ENCODE results near the gene CHST11.

Gene CHST11

GRCh38 chr12:104659058-104659457 lies 202.3 kb downstream of the CHST11 start:
- TF ChIP-seq ZNF48 (tag by site-specific recombination; IDR thresholded peaks at IDR 0.05) = no peak
- 0 out of 2 replicates have a peak, but pooled peaks have one; percentile 27 for TF ChIP-seq ZNF768 (tag by site-specific recombination; IDR thresholded peaks at IDR 0.05)
- TF ChIP-seq ZNF16 (tag by site-specific recombination; IDR thresholded peaks at IDR 0.05; ENCODE audit: low read depth) = no peak
- TF ChIP-seq ZNF529 (tag by site-specific recombination; IDR thresholded peaks at IDR 0.05; ENCODE audit: insufficient replicate concordance) = no peak
- TF ChIP-seq ZNF585B (tag by site-specific recombination; IDR thresholded peaks at IDR 0.05) = no peak
- no peak overlapping the region for H3K4me3 ChIP-seq (ENCODE audit: low read depth, low read length)
- CTCF ChIA-PET = interaction anchor here (0.7 to 1.2 kb wide), 4 partner anchors 9 to 750 kb away, joined by 3 read pairs; no protein-coding TSS in a partner anchor
- H3K27ac ChIP-seq (ENCODE audit: extremely low read depth, low read depth, low read length) = no peak overlapping the region
- H3K4me1 ChIP-seq (ENCODE audit: control insufficient read depth, insufficient read depth, low read length) = peaks cover 2% of the 10 kb centered on the region; the same call in 1 of the 2 replicates
- no peaks in the 10 kb centered on the region for H3K36me3 ChIP-seq (ENCODE audit: control insufficient read depth in 2 of 2, insufficient read depth in 1 of 2, low read length in 2 of 2)
- POLR2A ChIA-PET = no interaction called here
- no peaks in the 10 kb centered on the region for H3K9me3 ChIP-seq (ENCODE audit: control insufficient read depth, insufficient read depth, low read depth, low read length)

- no peaks in the 10 kb centered on the region for H3K9me3 ChIP-seq (ENCODE audit: control insufficient read depth, insufficient read depth, low read depth, low read length)
- no peak overlapping the region for H3K27ac ChIP-seq (ENCODE audit: extremely low read depth, low read depth, low read length)
- ChIA-PET CTCF (interaction anchor here (0.7 to 1.4 kb wide), 3 partner anchors 8 to 10 kb away, joined by 3 to 4 read pairs (median 4); no protein-coding TSS in a partner anchor), POLR2A (no interaction called here)
- no peak for TF ChIP-seq GLIS2 (tag by site-specific recombination; IDR thresholded peaks at IDR 0.05)
- peak; percentile 82 for TF ChIP-seq ZNF768 (tag by site-specific recombination; IDR thresholded peaks at IDR 0.05)
- TF ChIP-seq ZNF274 (IDR thresholded peaks at IDR 0.05; ENCODE audit: low read length) = no peak
- no peak for TF ChIP-seq ZNF274 (tag by site-specific recombination; IDR thresholded peaks at IDR 0.05; ENCODE audit: borderline replicate concordance)
- no peak for TF ChIP-seq GLI2 (tag by site-specific recombination; IDR thresholded peaks at IDR 0.05; ENCODE audit: borderline replicate concordance, low read depth)
- TF ChIP-seq, protein P1, sequence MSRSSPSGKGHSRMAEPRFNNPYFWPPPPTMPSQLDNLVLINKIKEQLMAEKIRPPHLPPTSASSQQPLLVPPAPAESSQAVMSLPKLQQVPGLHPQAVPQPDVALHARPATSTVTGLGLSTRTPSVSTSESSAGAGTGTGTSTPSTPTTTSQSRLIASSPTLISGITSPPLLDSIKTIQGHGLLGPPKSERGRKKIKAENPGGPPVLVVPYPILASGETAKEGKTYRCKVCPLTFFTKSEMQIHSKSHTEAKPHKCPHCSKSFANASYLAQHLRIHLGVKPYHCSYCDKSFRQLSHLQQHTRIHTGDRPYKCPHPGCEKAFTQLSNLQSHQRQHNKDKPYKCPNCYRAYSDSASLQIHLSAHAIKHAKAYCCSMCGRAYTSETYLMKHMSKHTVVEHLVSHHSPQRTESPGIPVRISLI (tag by site-specific recombination; IDR thresholded peaks at IDR 0.05) = no peak
- no peak for TF ChIP-seq ZNF776 (tag by site-specific recombination; IDR thresholded peaks at IDR 0.05; ENCODE audit: borderline replicate concordance)
- no peak overlapping the region for H3K4me3 ChIP-seq (ENCODE audit: low read depth, low read length)
- H3K36me3 ChIP-seq (ENCODE audit: control insufficient read depth in 2 of 2, insufficient read depth in 1 of 2, low read length in 2 of 2) = no peaks in the 10 kb centered on the region
- H3K4me1 ChIP-seq (ENCODE audit: control insufficient read depth, insufficient read depth, low read length) = peaks cover 2% of the 10 kb centered on the region; the same call in 1 of the 2 replicates
Measured at GRCh38 chr12:104662203-104662602, 205.5 kb downstream of the CHST11 start.

- Histone ChIP-seq H3K27ac (ENCODE audit: extremely low read depth, low read depth, low read length) (no peak overlapping the region), H3K36me3 (ENCODE audit: control insufficient read depth in 2 of 2, insufficient read depth in 1 of 2, low read length in 2 of 2) (no peaks in the 10 kb centered on the region), H3K9me3 (ENCODE audit: control insufficient read depth, insufficient read depth, low read depth, low read length) (no peaks in the 10 kb centered on the region), H3K4me1 (ENCODE audit: control insufficient read depth, insufficient read depth, low read length) (peaks cover 2% of the 10 kb centered on the region; the same call in 1 of the 2 replicates), H3K4me3 (ENCODE audit: low read depth, low read length) (no peak overlapping the region)
- ChIA-PET POLR2A (no interaction called here), CTCF (interaction anchor here (0.8 kb wide), 1 partner anchor 9 kb away, joined by 4 read pairs; no protein-coding TSS in a partner anchor)
- no peak for TF ChIP-seq ZNF132 (tag by site-specific recombination; IDR thresholded peaks at IDR 0.05; ENCODE audit: borderline replicate concordance)
- TF ChIP-seq ZNF654 (tag by site-specific recombination; IDR thresholded peaks at IDR 0.05; ENCODE audit: low read depth) = no peak
- TF ChIP-seq ZNF473 (tag by site-specific recombination; IDR thresholded peaks at IDR 0.05) = no peak
- no peak for TF ChIP-seq ZNF2 (tag by site-specific recombination; IDR thresholded peaks at IDR 0.05)
Measured at GRCh38 chr12:104662908-104663307, 206.2 kb downstream of the CHST11 start.

DNA sequence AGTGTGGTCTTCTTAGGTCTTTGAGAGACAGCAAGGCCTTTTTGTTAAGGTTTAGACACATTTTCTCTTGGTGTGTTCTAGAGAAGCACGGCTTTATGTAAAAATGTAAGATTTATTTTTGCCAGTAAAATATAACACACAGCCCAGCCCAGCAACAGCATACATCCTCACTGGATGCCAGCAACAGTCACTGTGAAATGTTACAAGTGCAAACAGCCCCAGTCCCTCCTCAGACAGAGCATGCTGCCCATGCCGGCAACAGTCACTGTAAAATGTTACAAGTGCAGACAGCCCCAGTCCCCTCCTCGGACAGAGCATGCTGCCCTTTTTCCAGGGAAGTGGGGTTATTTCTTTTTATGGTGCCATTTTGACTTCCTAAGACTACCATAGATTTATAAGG lies 207.6 kb downstream of the CHST11 start:
- Histone ChIP-seq H3K4me3 (ENCODE audit: low read depth, low read length) (no peak overlapping the region), H3K27ac (ENCODE audit: extremely low read depth, low read depth, low read length) (no peak overlapping the region), H3K4me1 (ENCODE audit: control insufficient read depth, insufficient read depth, low read length) (peaks cover 9% of the 10 kb centered on the region), H3K9me3 (ENCODE audit: control insufficient read depth, insufficient read depth, low read depth, low read length) (no peaks in the 10 kb centered on the region), H3K36me3 (ENCODE audit: control insufficient read depth in 2 of 2, insufficient read depth in 1 of 2, low read length in 2 of 2) (no peaks in the 10 kb centered on the region)
- CTCF ChIA-PET = interaction anchor here (1.1 kb wide), 1 partner anchor 10 kb away, joined by 5 read pairs; no protein-coding TSS in a partner anchor
- POLR2A ChIA-PET = no interaction called here
- TF ChIP-seq, protein P2, sequence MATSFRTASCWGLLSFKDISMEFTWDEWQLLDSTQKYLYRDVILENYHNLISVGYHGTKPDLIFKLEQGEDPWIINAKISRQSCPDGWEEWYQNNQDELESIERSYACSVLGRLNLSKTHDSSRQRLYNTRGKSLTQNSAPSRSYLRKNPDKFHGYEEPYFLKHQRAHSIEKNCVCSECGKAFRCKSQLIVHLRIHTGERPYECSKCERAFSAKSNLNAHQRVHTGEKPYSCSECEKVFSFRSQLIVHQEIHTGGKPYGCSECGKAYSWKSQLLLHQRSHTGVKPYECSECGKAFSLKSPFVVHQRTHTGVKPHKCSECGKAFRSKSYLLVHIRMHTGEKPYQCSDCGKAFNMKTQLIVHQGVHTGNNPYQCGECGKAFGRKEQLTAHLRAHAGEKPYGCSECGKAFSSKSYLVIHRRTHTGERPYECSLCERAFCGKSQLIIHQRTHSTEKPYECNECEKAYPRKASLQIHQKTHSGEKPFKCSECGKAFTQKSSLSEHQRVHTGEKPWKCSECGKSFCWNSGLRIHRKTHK (tag by site-specific recombination; IDR thresholded peaks at IDR 0.05) = no peak
- TF ChIP-seq ZNF621 (tag by site-specific recombination; IDR thresholded peaks at IDR 0.05) = no peak

Data from HEK293 (cell line).